Measurements from ENCODE around the gene RBM14. TPM values are rescaled to one million over a fixed set of nuclear protein-coding genes. Genes with fewer than 3 reads are reported as not detected.
"Not testable (repeated sequence)": the region's sequence is repeated elsewhere in the genome, so short reads cannot be mapped to it uniquely, and the experiment has no call there.

Gene RBM14
- 34.5 and 53.3 TPM in 2 replicates for total RNA-seq

GRCh38 chr11:66616379-66617154, at the start of gene RBM14:
TSS of gene RBM14 (plus strand) at chr11:66616630. CDS start at chr11:66616721, 91 bp downstream.
- DNase-seq (ENCODE audit: extremely low read depth, low read depth, low spot score), result no peak

GRCh38 chr11:66567787-66568123, 48.7 kb upstream of the RBM14 start:
- DNase-seq (ENCODE audit: extremely low read depth, low read depth, low spot score), result no peak

GRCh38 chr11:66568124-66568916, 48.1 kb upstream of the RBM14 start, which contains the start of gene CTSF:
TSS of gene CTSF (minus strand) at chr11:66568606. CDS start at chr11:66568486, 120 bp downstream.
- DNase-seq (ENCODE audit: extremely low read depth, low read depth, low spot score), result no peak

- no peak for DNase-seq (ENCODE audit: extremely low read depth, low read depth, low spot score)
Observed at GRCh38 chr11:66569076-66569475, 47.4 kb upstream of the RBM14 start.

- no peak for DNase-seq (ENCODE audit: extremely low read depth, low read depth, low spot score)
Observed at GRCh38 chr11:66570079-66570849, 46.2 kb upstream of the RBM14 start.

- no peak for DNase-seq (ENCODE audit: extremely low read depth, low read depth, low spot score)
Observed at GRCh38 chr11:66570850-66571180, 45.6 kb upstream of the RBM14 start.

GRCh38 chr11:66579017-66579606, 37.3 kb upstream of the RBM14 start:
- peak; percentile 10 for DNase-seq (ENCODE audit: extremely low read depth, low read depth, low spot score)

- DNase-seq (ENCODE audit: extremely low read depth, low read depth, low spot score), result no peak
Observed at GRCh38 chr11:66580803-66581202, 35.6 kb upstream of the RBM14 start.

- DNase-seq (ENCODE audit: extremely low read depth, low read depth, low spot score), result no peak
Observed at GRCh38 chr11:66581261-66581660, 35.2 kb upstream of the RBM14 start.

- DNase-seq (ENCODE audit: extremely low read depth, low read depth, low spot score), result not testable (repeated sequence)
Observed at GRCh38 chr11:66582565-66583147, 33.8 kb upstream of the RBM14 start.

GRCh38 chr11:66585447-66585846, 31.0 kb upstream of the RBM14 start:
- DNase-seq (ENCODE audit: extremely low read depth, low read depth, low spot score), result not testable (repeated sequence)

GRCh38 chr11:66586136-66586535, 30.3 kb upstream of the RBM14 start:
- no peak for DNase-seq (ENCODE audit: extremely low read depth, low read depth, low spot score)

- not testable (repeated sequence) for DNase-seq (ENCODE audit: extremely low read depth, low read depth, low spot score)
Observed at GRCh38 chr11:66589315-66589714, 27.1 kb upstream of the RBM14 start.

- no peak for DNase-seq (ENCODE audit: extremely low read depth, low read depth, low spot score)
Observed at GRCh38 chr11:66589996-66590675, 26.3 kb upstream of the RBM14 start.

- DNase-seq (ENCODE audit: extremely low read depth, low read depth, low spot score), result no peak
Observed at GRCh38 chr11:66591175-66591574, 25.3 kb upstream of the RBM14 start.

GRCh38 chr11:66592457-66593302, 23.8 kb upstream of the RBM14 start, which contains the start of the genes CCDC87 and CCS:
TSS of gene CCDC87 (minus strand) at chr11:66593063. CDS start at chr11:66593015, 48 bp downstream.
TSS of gene CCS (plus strand) at chr11:66593185. CDS start at chr11:66593262, 77 bp downstream.
- no peak for DNase-seq (ENCODE audit: extremely low read depth, low read depth, low spot score)

- no peak for DNase-seq (ENCODE audit: extremely low read depth, low read depth, low spot score)
Observed at GRCh38 chr11:66593303-66593635, 23.2 kb upstream of the RBM14 start.

- no peak for DNase-seq (ENCODE audit: extremely low read depth, low read depth, low spot score)
Observed at GRCh38 chr11:66593650-66594049, 22.8 kb upstream of the RBM14 start.
